GM13976 (cell line): Measurements from ENCODE around the gene KCNK10.

ENCODE experiments used
- DNase-seq: peaks from one replicate; pipeline ENCODE4 v3.0.0; 2012; ENCODE audit warnings: low spot score
- in situ Hi-C: fragments of 300-500 bp; cut with MboI; formaldehyde crosslinking; loops from one replicate; pipeline ENCODE4 v1.12.0; 2022; ENCODE audit warnings: low sequenced_read_pairs, mixed read lengths, inconsistent platforms; ENCODE audit not compliant: unreplicated experiment
- TF ChIP-seq, protein P1 (sequence below): IDR thresholded peaks from 2 replicates; pipeline ENCODE4 v1.5.1; 2012; ENCODE audit warnings: borderline replicate concordance, mild to moderate bottlenecking; ENCODE audit not compliant: insufficient read depth; ENCODE audit errors: extremely low read depth, missing control alignments, control extremely low read depth

KCNK10 gene

DNA sequence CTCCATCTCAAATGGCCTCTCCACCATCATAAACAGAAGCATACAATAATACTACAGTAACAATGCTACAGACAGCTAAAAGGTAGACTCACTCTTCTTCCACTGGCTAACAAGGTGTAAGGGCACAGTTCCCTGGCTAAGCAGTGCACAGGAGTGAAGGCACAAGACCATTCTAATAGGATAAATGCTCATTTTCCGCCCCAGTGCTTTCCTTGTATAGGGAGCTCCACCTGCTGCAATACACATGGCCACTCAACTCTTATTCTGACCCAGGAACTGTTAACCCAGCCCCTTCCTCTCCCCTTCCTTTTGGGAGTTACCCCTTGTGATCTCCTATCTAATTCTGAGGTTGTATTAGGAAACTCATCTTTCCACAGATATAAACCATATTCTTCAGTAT lies 124.6 kb downstream of the KCNK10 start:
- TF ChIP-seq, protein P1, sequence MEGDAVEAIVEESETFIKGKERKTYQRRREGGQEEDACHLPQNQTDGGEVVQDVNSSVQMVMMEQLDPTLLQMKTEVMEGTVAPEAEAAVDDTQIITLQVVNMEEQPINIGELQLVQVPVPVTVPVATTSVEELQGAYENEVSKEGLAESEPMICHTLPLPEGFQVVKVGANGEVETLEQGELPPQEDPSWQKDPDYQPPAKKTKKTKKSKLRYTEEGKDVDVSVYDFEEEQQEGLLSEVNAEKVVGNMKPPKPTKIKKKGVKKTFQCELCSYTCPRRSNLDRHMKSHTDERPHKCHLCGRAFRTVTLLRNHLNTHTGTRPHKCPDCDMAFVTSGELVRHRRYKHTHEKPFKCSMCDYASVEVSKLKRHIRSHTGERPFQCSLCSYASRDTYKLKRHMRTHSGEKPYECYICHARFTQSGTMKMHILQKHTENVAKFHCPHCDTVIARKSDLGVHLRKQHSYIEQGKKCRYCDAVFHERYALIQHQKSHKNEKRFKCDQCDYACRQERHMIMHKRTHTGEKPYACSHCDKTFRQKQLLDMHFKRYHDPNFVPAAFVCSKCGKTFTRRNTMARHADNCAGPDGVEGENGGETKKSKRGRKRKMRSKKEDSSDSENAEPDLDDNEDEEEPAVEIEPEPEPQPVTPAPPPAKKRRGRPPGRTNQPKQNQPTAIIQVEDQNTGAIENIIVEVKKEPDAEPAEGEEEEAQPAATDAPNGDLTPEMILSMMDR: no peak
- DNase-seq: no peak
- in situ Hi-C loops: no loop called here

DNA sequence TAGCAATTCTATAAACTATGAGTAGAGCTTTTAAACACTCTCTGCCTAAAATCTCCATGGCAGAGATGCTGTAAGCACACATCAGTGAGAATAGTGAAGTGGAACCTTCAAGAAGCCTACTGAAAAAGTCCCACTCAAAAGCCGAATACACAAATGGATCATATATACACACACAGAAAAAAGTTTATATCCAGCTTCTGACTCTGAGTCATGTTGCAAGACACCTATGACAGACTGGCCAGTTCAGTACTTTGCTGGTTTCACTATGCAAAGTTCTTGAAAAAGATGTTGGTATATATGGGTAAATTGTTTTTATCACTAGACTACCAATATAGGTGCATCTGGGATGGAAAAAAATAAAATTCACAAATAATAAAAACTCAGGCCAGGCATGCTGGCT lies 126.1 kb downstream of the KCNK10 start:
- TF ChIP-seq, protein P1: no peak
- DNase-seq: no peak
- in situ Hi-C loops: no loop called here

DNA sequence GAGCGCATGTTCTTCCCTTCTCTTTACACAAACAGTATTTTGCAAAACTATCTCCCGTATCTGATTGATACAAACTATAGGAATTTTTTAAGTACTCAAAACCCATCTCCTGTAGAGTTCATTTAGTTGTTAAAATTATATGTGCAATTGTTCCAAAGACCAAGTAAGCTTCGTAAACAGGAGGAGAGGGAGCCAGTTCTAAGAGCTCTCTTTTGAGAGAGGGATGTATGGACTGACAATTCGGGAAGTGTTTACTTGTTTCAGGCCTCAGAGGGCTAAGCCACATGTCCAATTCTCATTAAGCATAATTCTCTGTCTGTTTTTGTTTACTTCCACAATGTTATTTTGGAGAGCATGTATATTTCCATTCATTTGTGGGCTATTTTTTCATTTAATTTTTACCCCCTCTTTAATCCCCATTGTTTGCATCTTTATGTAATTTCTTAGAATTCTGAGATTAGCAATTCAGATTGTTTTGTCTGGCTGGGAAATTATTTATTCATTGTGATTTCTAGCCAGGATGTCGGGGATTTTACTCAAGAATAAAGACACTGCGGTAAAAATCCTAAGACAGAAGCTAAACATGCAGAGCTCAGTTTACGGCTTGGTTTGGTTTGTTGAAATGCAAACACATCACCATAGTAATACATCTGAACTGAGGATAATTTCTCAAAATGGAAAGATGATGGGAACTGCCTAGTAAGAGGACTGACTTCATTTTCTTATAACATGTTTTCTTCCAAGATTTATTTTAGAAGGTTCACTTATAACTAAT lies 126.8 kb downstream of the KCNK10 start:
- TF ChIP-seq, protein P1: no peak
- in situ Hi-C loops: no loop called here

DNA sequence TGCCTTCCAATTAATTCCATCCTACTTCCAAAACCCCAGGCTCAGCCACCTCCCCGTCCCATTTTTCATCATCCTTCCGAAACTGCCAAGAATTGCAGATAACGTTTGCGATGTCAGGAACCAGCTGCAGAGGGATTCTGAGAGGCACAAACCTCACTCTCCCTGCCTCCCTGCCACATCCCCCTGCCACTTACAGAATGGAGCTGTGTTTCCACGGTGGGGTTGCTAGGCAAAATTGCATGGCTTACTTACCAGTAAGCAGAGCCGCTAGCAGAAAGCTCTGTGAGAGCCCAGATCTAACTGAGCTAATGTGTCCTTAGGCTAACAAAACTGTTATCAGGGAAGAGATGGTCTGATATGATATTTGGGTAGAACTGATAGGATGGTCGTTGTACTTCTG lies 127.4 kb downstream of the KCNK10 start:
- in situ Hi-C loops: no loop called here
- TF ChIP-seq, protein P1: no peak
- no peak for DNase-seq

More for the DNA sequence above, 126.8 kb downstream of the KCNK10 start:
- no peak for DNase-seq

DNA sequence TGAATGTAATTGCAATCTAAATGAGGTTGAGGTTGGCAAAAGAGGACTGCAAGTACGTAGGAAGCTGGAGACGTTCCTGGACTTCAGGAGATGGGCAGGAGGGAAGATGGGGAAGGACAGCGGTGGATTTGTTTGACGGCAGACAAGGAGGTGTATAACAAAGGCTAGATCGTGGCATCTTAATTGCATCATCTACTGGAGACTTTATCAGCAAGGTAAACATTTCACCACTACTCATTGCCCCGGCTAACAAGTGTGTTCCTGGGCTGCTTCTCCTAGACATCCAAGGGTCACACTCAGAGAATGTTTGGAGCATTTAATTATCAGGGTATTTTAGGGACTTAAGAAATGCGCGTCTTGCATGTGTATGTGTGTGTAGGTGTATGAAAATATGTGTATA lies 128.5 kb downstream of the KCNK10 start:
- TF ChIP-seq, protein P1: no peak
- DNase-seq: no peak
- in situ Hi-C loops: no loop called here

DNA sequence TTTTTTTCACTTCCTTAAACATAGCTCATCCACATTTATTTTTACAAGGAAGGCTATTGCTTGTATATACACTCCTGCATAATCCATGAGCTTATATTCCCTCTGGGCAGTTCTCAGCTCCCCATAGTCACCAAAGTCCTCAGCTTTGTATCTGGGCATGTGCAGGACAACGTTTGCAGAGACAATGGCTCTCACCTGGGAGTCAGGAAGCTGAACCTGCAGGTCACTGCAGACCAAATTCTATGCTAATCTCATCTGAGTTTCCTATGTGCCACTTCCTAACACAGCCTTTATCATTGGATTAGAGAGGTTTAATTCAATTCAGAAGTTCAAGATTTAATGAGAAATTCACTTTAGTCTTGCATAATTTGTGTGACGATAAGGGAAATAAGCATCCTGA lies 131.5 kb downstream of the KCNK10 start:
- no peak for DNase-seq
- in situ Hi-C loops: no loop called here
- TF ChIP-seq, protein P1: no peak
